ENCODE measurements around the gene NRARP.

Gene NRARP

GRCh38 chr9:137311986-137312851 is 10.1 kb upstream of the NRARP start:
- DNase-seq (ENCODE audit: low read depth in 4 of 4, low spot score in 1 of 4): no peak

GRCh38 chr9:137311171-137311985 is 9.3 kb upstream of the NRARP start:
- DNase-seq (ENCODE audit: low read depth in 4 of 4, low spot score in 1 of 4): no peak

- DNase-seq (ENCODE audit: low read depth in 4 of 4, low spot score in 1 of 4): no peak
Observed at GRCh38 chr9:137310189-137311052, 8.3 kb upstream of the NRARP start.

- DNase-seq (ENCODE audit: low read depth in 4 of 4, low spot score in 1 of 4): no peak
Observed at GRCh38 chr9:137309368-137310188, 7.5 kb upstream of the NRARP start.

- DNase-seq (ENCODE audit: low read depth in 4 of 4, low spot score in 1 of 4): no peak
Observed at GRCh38 chr9:137308057-137308619, 6.1 kb upstream of the NRARP start.

- no peak for DNase-seq (ENCODE audit: low read depth in 4 of 4, low spot score in 1 of 4)
Observed at GRCh38 chr9:137307255-137308056, 5.4 kb upstream of the NRARP start.

GRCh38 chr9:137306850-137307254 is 4.8 kb upstream of the NRARP start:
- DNase-seq (ENCODE audit: low read depth in 4 of 4, low spot score in 1 of 4): no peak

GRCh38 chr9:137306066-137306849 is 4.2 kb upstream of the NRARP start:
- no peak for DNase-seq (ENCODE audit: low read depth in 4 of 4, low spot score in 1 of 4)

- DNase-seq (ENCODE audit: low read depth in 4 of 4, low spot score in 1 of 4): no peak
Observed at GRCh38 chr9:137305798-137306065, 3.7 kb upstream of the NRARP start.

GRCh38 chr9:137305060-137305797 is 3.2 kb upstream of the NRARP start:
- peak in 2 of 4 experiments; percentile 21 to 54 for DNase-seq (ENCODE audit: low read depth in 4 of 4, low spot score in 1 of 4)

GRCh38 chr9:137304383-137305059 is 2.5 kb upstream of the NRARP start:
- DNase-seq (ENCODE audit: low read depth in 4 of 4, low spot score in 1 of 4): no peak

GRCh38 chr9:137303893-137304382 is 1.9 kb upstream of the NRARP start:
- DNase-seq (ENCODE audit: low read depth in 4 of 4, low spot score in 1 of 4): no peak

GRCh38 chr9:137303151-137303892 is 1.3 kb upstream of the NRARP start:
- DNase-seq (ENCODE audit: low read depth in 4 of 4, low spot score in 1 of 4): no peak

GRCh38 chr9:137302449-137303150 is 529 bp upstream of the NRARP start:
- no peak for DNase-seq (ENCODE audit: low read depth in 4 of 4, low spot score in 1 of 4)

- DNase-seq (ENCODE audit: low read depth in 4 of 4, low spot score in 1 of 4): no peak
Observed at GRCh38 chr9:137301081-137301947, 757 bp downstream of the NRARP start.
